ENCODE data around the gene CHSY1.

DNA sequence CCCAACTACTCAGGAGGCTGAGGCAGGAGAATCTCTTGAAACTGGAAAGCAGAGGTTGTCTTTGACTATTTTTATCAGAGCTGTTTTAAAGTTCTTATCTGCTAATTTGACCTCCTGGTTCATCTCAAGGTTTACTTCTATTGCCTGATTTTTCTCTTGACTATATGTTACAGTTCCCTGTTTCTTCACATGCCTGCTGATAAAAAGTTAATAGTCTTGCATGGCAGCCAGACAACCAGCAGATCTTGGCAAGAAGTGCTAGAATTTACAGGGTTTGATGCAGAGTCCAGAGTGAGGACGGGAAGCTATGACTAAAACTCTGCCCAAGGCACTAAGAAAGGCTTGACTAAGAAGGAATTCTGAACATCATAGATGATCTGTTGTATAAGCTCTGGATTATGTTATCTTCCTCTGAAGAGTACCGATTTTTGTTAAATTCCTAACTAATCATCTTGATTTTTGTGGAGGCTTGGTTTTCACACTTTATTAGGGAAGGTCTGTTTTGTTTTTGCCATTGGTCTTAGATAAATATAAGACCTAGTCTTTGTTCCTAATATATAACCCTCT lies 85.9 kb downstream of the CHSY1 start:
- TF ChIP-seq, protein P1, sequence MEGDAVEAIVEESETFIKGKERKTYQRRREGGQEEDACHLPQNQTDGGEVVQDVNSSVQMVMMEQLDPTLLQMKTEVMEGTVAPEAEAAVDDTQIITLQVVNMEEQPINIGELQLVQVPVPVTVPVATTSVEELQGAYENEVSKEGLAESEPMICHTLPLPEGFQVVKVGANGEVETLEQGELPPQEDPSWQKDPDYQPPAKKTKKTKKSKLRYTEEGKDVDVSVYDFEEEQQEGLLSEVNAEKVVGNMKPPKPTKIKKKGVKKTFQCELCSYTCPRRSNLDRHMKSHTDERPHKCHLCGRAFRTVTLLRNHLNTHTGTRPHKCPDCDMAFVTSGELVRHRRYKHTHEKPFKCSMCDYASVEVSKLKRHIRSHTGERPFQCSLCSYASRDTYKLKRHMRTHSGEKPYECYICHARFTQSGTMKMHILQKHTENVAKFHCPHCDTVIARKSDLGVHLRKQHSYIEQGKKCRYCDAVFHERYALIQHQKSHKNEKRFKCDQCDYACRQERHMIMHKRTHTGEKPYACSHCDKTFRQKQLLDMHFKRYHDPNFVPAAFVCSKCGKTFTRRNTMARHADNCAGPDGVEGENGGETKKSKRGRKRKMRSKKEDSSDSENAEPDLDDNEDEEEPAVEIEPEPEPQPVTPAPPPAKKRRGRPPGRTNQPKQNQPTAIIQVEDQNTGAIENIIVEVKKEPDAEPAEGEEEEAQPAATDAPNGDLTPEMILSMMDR (IDR thresholded peaks at IDR 0.05): no peak
- TF ChIP-seq POLR2A (IDR thresholded peaks at IDR 0.05): no peak

All from right lobe of liver (tissue), 4 donors.